Fibroblast of the aortic adventitia (primary cell): ENCODE results near the gene INHBE. TPM values are rescaled to one million over a fixed set of nuclear protein-coding genes. Genes with fewer than 3 reads are reported as not detected.

ENCODE experiments used
- DNase-seq: peaks from one replicate; pipeline ENCODE4 v3.0.0-alpha.2; 2010; ENCODE audit warnings: low read depth
- H3K4me3 ChIP-seq: 2 replicates; pipeline ENCODE4 v1.5.1; 2011; ENCODE audit warnings: low read depth, mild to moderate bottlenecking, control low read depth, low read length, moderate library complexity
- CTCF ChIP-seq: IDR thresholded peaks from 2 replicates; pipeline ENCODE4 v1.5.1; 2011; ENCODE audit warnings: mild to moderate bottlenecking, low read length, control low read depth, inconsistent platforms; ENCODE audit not compliant: insufficient read depth
- total RNA-seq: library from RNA; depleted of rRNA; stranded (reverse); fragments of >200 nt; gene quantifications from 2 replicates; pipeline ENCODE4 v1.2.3, GENCODE V29; 2012; ENCODE audit warnings: low replicate concordance

Gene INHBE
- total RNA-seq, 1 donor, result 0.99 TPM

GRCh38 chr12:57461276-57461916 is 6.3 kb downstream of the INHBE start:
- peak overlapping the region; percentile 76 for H3K4me3 ChIP-seq
- TF ChIP-seq CTCF, result no peak
- DNase-seq, result peak; percentile 39

GRCh38 chr12:57461917-57462250 is 6.8 kb downstream of the INHBE start:
- H3K4me3 ChIP-seq, result peak overlapping the region; percentile 76
- peak; percentile 22 for DNase-seq
- peak; percentile 3 for TF ChIP-seq CTCF

GRCh38 chr12:57462251-57462911 is 7.3 kb downstream of the INHBE start:
- TF ChIP-seq CTCF, result peak; percentile 96
- H3K4me3 ChIP-seq, result peak overlapping the region; percentile 76
- DNase-seq, result peak; percentile 88

- DNase-seq, result no peak
- no peak overlapping the region for H3K4me3 ChIP-seq
- TF ChIP-seq CTCF, result no peak
These were observed 7.8 kb downstream of the INHBE start for GRCh38 chr12:57462912-57463253.

- DNase-seq, result no peak
- TF ChIP-seq CTCF, result no peak
These were observed 9.5 kb downstream of the INHBE start for GRCh38 chr12:57464569-57464968.

GRCh38 chr12:57465030-57465746 is 10.1 kb downstream of the INHBE start:
- H3K4me3 ChIP-seq, result no peak overlapping the region
- no peak for TF ChIP-seq CTCF
- no peak for DNase-seq

More at GRCh38 chr12:57464569-57464968, 9.5 kb downstream of the INHBE start:
- H3K4me3 ChIP-seq, result no peak overlapping the region
